ENCODE data around the gene GLP2R.
"Not testable (repeated sequence)": the region's sequence is repeated elsewhere in the genome, so short reads cannot be mapped to it uniquely, and the experiment has no call there.

The GLP2R gene

GRCh38 chr17:9825641-9826150 is at the start of gene GLP2R:
TSS of gene GLP2R (plus strand) at chr17:9825924. CDS start at chr17:9826064, 140 bp downstream.
- no peak for DNase-seq

- no peak for DNase-seq
Measured at GRCh38 chr17:9776911-9777310, 48.8 kb upstream of the GLP2R start.

- no peak for DNase-seq
Measured at GRCh38 chr17:9780552-9780951, 45.2 kb upstream of the GLP2R start.

- no peak for DNase-seq
Measured at GRCh38 chr17:9783050-9783449, 42.7 kb upstream of the GLP2R start.

GRCh38 chr17:9783465-9783864 is 42.3 kb upstream of the GLP2R start:
- not testable (repeated sequence) for DNase-seq

GRCh38 chr17:9784544-9784943 is 41.2 kb upstream of the GLP2R start:
- DNase-seq = no peak

- DNase-seq = no peak
Measured at GRCh38 chr17:9788601-9789000, 37.1 kb upstream of the GLP2R start.

GRCh38 chr17:9790316-9790715 is 35.4 kb upstream of the GLP2R start:
- no peak for DNase-seq

GRCh38 chr17:9790889-9791876 is 34.5 kb upstream of the GLP2R start, which contains the start of gene DHRS7C:
TSS of gene DHRS7C (minus strand) at chr17:9791592. CDS start at chr17:9791284, 308 bp downstream.
- no peak for DNase-seq

- DNase-seq = no peak
Measured at GRCh38 chr17:9792181-9792840, 33.4 kb upstream of the GLP2R start.

GRCh38 chr17:9798008-9798407 is 27.7 kb upstream of the GLP2R start:
- DNase-seq = no peak

- no peak for DNase-seq
Measured at GRCh38 chr17:9798724-9799123, 27.0 kb upstream of the GLP2R start.

GRCh38 chr17:9801505-9801904 is 24.2 kb upstream of the GLP2R start:
- no peak for DNase-seq

- DNase-seq = no peak
Measured at GRCh38 chr17:9802294-9802693, 23.4 kb upstream of the GLP2R start.

GRCh38 chr17:9802697-9803096 is 23.0 kb upstream of the GLP2R start:
- DNase-seq = no peak

- DNase-seq = no peak
Measured at GRCh38 chr17:9805769-9806168, 20.0 kb upstream of the GLP2R start.

GRCh38 chr17:9806699-9807098 is 19.0 kb upstream of the GLP2R start:
- no peak for DNase-seq

- DNase-seq = no peak
Measured at GRCh38 chr17:9809409-9809808, 16.3 kb upstream of the GLP2R start.

- DNase-seq = no peak
Measured at GRCh38 chr17:9810100-9810949, 15.4 kb upstream of the GLP2R start.

- DNase-seq = no peak
Measured at GRCh38 chr17:9811086-9811485, 14.6 kb upstream of the GLP2R start.

GRCh38 chr17:9811537-9811936 is 14.2 kb upstream of the GLP2R start:
- no peak for DNase-seq

- DNase-seq = no peak
Measured at GRCh38 chr17:9813166-9813565, 12.6 kb upstream of the GLP2R start.
